Smooth muscle cell (in vitro differentiated cells): ENCODE data around the gene ADGRG7. TPM values are rescaled to one million over a fixed set of nuclear protein-coding genes. Genes with fewer than 3 reads are reported as not detected.

Experiments used
- DNase-seq: peaks from one replicate; lab custom pipeline; 2025; ENCODE audit not compliant: unreplicated experiment; lab: John Stamatoyannopoulos, UW
- H2AFZ ChIP-seq: fragments of 200-600 bp; sonication (generic); 2 replicates; pipeline ENCODE4 v1.6.0; 2016; ENCODE audit warnings: antibody characterized with exemption, low read depth, mild to moderate bottlenecking
- H3F3A ChIP-seq: fragments of 200-600 bp; sonication (generic); 2 replicates; pipeline ENCODE4 v1.6.0; 2017; ENCODE audit warnings: antibody characterized with exemption, low read depth
- H3K27ac ChIP-seq: fragments of 200-600 bp; sonication (generic); 2 replicates; pipeline ENCODE4 v1.5.1; 2016; ENCODE audit warnings: low read depth, mild to moderate bottlenecking
- H3K27me3 ChIP-seq: fragments of 200-600 bp; sonication (generic); 2 replicates; pipeline ENCODE4 v1.6.1; 2016; ENCODE audit warnings: low read depth, mild to moderate bottlenecking
- H3K36me3 ChIP-seq: fragments of 200-600 bp; sonication (generic); 2 replicates; pipeline ENCODE4 v1.5.1; 2016; ENCODE audit warnings: low read depth
- H3K4me1 ChIP-seq: fragments of 200-600 bp; sonication (generic); 2 replicates; pipeline ENCODE4 v1.5.1; 2016; ENCODE audit warnings: low read depth
- H3K4me2 ChIP-seq: fragments of 200-600 bp; sonication (generic); 2 replicates; pipeline ENCODE4 v1.6.0; 2016; ENCODE audit warnings: mild to moderate bottlenecking
- H3K4me3 ChIP-seq: fragments of 200-600 bp; sonication (generic); 2 replicates; pipeline ENCODE4 v1.5.1; 2016; ENCODE audit warnings: mild to moderate bottlenecking
- H3K79me2 ChIP-seq: fragments of 200-600 bp; sonication (generic); 2 replicates; pipeline ENCODE4 v1.6.0; 2016; ENCODE audit warnings: low read depth, mild to moderate bottlenecking
- H3K9ac ChIP-seq: fragments of 200-600 bp; sonication (generic); 2 replicates; pipeline ENCODE4 v1.6.0; 2016; ENCODE audit warnings: low read depth
- H3K9me3 ChIP-seq: fragments of 200-600 bp; sonication (generic); replicated peaks from 2 replicates; pipeline ENCODE4 v1.5.1; 2016; ENCODE audit warnings: low read depth
- H4K20me1 ChIP-seq: fragments of 200-600 bp; sonication (generic); 2 replicates; pipeline ENCODE4 v1.6.0; 2016; ENCODE audit warnings: low read depth
- WGBS: methylation state at CpG from one replicate; pipeline ENCODE4 v1.1.7; 2016; ENCODE audit warnings: low lambda C conversion rate; 5-methylcytosine and 5-hydroxymethylcytosine counted together
- polyA plus RNA-seq: library from polyadenylated mRNA; unstranded; fragments of >200 nt; fragmentation: Nextera tagmentation; extraction: Ambion mirVana; gene quantifications from 2 replicates; pipeline ENCODE4 v1.2.1, GENCODE V29; 2016
- total RNA-seq: library from RNA; depleted of rRNA; stranded (reverse); fragments of >200 nt; gene quantifications from 2 replicates; pipeline ENCODE4 v1.2.3, GENCODE V29; 2014
- TF ChIP-seq, protein P1 (sequence below): fragments of 200-600 bp; sonication (generic); IDR thresholded peaks from 2 replicates; pipeline ENCODE4 v1.5.1; 2017; ENCODE audit warnings: borderline replicate concordance, mild to moderate bottlenecking, antibody characterized with exemption; ENCODE audit not compliant: insufficient read depth, poor library complexity, severe bottlenecking

Gene ADGRG7
- total and polyA plus RNA-seq, 2 experiments from 2014 or later = 0.04 TPM; not detected in 1

DNA sequence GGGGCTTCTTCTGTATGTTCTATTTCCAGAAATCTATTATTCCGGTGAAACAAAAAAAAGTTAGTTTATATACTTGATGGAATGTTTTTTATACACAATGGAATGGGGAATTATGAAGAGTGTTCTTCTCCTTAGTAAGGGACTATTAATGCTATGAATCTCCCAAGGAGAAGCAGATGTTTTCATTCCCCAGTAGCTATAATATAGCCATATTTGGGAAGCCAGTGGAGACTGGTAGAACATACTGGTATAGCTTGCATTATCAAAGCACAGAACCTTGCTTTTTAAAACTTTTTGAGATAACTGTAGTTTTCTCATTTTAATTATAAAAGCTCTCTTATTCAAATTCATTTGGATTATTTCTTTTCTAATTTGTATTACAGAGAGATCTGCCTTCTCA lies 38.3 kb downstream of the ADGRG7 start:
- H3K9ac ChIP-seq = no peak overlapping the region
- no peaks in the 10 kb centered on the region for H3K4me1 ChIP-seq
- no peaks in the 10 kb centered on the region for H3K27me3 ChIP-seq
- H3K4me2 ChIP-seq = no peak overlapping the region
- no peak overlapping the region for H3K27ac ChIP-seq
- H3K79me2 ChIP-seq = no peaks in the 10 kb centered on the region
- H3K36me3 ChIP-seq = no peaks in the 10 kb centered on the region
- peaks cover 2% of the 10 kb centered on the region for H3F3A ChIP-seq
- DNase-seq = no peak
- TF ChIP-seq, protein P1, sequence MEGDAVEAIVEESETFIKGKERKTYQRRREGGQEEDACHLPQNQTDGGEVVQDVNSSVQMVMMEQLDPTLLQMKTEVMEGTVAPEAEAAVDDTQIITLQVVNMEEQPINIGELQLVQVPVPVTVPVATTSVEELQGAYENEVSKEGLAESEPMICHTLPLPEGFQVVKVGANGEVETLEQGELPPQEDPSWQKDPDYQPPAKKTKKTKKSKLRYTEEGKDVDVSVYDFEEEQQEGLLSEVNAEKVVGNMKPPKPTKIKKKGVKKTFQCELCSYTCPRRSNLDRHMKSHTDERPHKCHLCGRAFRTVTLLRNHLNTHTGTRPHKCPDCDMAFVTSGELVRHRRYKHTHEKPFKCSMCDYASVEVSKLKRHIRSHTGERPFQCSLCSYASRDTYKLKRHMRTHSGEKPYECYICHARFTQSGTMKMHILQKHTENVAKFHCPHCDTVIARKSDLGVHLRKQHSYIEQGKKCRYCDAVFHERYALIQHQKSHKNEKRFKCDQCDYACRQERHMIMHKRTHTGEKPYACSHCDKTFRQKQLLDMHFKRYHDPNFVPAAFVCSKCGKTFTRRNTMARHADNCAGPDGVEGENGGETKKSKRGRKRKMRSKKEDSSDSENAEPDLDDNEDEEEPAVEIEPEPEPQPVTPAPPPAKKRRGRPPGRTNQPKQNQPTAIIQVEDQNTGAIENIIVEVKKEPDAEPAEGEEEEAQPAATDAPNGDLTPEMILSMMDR = no peak
- H4K20me1 ChIP-seq = no peaks in the 10 kb centered on the region
- no peak overlapping the region for H2AFZ ChIP-seq
- H3K9me3 ChIP-seq = no peaks in the 10 kb centered on the region
- WGBS = 100% methylated on average over 1 of the region's 1 CpG
- H3K4me3 ChIP-seq = no peak overlapping the region

DNA sequence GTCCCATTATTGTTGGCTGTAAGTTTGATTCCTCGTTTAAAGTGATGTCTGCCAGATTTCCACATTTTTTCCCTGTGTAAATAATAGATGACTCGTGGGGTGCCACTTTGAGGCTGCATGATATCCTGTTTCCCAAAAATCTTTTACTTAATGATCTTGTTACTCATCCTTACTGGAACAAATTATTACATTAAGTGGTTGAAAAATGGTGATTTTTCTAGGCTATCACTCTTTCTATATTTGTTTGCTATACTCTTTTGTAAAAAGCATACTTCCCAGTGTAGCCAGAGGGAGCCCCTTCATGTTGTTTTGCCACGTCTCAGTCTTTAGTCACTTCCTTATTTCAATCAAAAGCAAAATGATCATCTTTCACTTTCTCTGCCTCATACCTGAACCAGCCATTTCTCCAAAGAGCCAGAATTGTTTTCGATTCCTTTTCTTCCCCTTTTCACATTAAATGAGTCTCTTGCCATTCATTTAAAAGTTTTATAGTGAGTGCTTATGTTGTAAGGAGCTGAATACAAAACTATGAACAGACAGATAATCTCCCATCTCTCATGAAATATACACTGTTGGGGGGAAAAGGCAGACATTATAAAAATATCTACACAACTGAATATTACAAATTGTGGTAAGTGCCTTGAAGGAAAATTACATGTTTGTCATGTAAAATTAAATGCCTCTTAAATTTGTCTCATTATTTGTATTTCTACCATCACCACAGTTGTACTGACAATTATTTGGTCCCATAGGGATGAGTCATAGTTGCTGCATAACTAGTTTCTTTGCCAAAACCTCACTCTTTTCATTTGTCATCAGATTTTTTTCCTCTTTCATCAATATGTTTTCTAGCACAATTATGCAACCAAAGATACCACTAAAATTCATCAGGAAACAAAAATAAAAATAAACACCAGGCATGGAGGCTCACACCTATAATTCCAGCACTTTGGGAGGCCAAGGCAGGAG lies 41.5 kb downstream of the ADGRG7 start:
- DNase-seq = no peak
- H3K4me2 ChIP-seq = peak overlapping the region; percentile 58
- WGBS = 60% methylated on average over 4 of the region's 4 CpGs

DNA sequence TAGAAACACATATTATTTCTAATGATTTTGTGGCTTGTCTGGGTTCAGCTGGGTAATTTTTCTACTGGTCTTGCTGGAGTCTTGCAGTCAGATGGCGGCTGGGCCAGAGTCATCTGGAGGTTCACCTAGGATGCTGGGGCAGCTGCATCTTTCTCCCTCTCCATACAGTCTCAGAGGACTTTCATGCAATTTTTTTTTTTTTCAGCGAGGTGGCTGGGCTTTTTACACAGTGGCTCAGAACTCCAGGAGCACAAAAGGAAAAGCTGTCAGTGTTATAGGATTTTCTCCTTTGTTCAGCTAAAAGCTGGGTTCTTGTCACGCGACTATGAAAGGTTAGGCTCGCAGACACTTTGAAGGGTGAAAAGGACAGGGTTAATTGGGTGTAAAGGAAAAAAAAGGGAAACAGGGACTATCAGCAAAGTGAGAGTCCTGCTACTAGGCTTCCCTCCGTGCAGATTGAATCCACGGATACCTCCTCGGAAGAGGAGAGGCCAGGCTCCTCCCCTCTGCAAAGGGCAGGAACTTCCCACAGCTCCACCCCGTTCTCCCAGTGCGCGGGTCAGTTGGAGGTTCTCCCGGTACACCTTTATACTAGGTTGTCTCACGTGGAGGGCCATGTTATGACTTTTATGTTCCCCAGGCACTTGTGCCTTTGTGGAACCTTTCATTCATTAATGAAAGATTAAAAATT lies 44.3 kb downstream of the ADGRG7 start:
- H3K4me2 ChIP-seq = no peak overlapping the region
- no peak overlapping the region for H3K4me3 ChIP-seq
- peaks cover 2% of the 10 kb centered on the region for H3F3A ChIP-seq
- no peaks in the 10 kb centered on the region for H3K79me2 ChIP-seq
- H3K27me3 ChIP-seq = no peaks in the 10 kb centered on the region
- TF ChIP-seq, protein P1 = no peak
- WGBS = 74% methylated on average over 13 of the region's 13 CpGs
- H3K4me1 ChIP-seq = no peaks in the 10 kb centered on the region
- no peaks in the 10 kb centered on the region for H4K20me1 ChIP-seq
- no peak overlapping the region for H2AFZ ChIP-seq
- no peak overlapping the region for H3K9ac ChIP-seq
- H3K27ac ChIP-seq = no peak overlapping the region
- H3K9me3 ChIP-seq = no peaks in the 10 kb centered on the region
- no peak for DNase-seq
- no peaks in the 10 kb centered on the region for H3K36me3 ChIP-seq

More for the DNA sequence above, 41.5 kb downstream of the ADGRG7 start:
- no peaks in the 10 kb centered on the region for H3K79me2 ChIP-seq
- H3K36me3 ChIP-seq = no peaks in the 10 kb centered on the region
- peaks cover 2% of the 10 kb centered on the region for H3F3A ChIP-seq
- H3K4me1 ChIP-seq = no peaks in the 10 kb centered on the region
- TF ChIP-seq, protein P1 = no peak
- no peaks in the 10 kb centered on the region for H3K27me3 ChIP-seq
- no peaks in the 10 kb centered on the region for H4K20me1 ChIP-seq
- no peak overlapping the region for H3K9ac ChIP-seq
- peak overlapping the region; percentile 79 for H2AFZ ChIP-seq
- no peak overlapping the region for H3K4me3 ChIP-seq
- H3K27ac ChIP-seq = peak overlapping the region; percentile 30
- no peaks in the 10 kb centered on the region for H3K9me3 ChIP-seq
